HG03354 (cell line): ENCODE results near the gene LYZ.
"Not testable (repeated sequence)": the region's sequence is repeated elsewhere in the genome, so short reads cannot be mapped to it uniquely, and the experiment has no call there.

ENCODE experiments used
- ATAC-seq: cut with Tn5 transposase; IDR thresholded peaks from one replicate; pipeline ENCODE4 v1.9.1; 2021; ENCODE audit warnings: mild to moderate bottlenecking; ENCODE audit not compliant: unreplicated experiment, poor library complexity, severe bottlenecking

The LYZ gene

GRCh38 chr12:69348162-69348938 lies at the start of gene LYZ:
Gene LYZ, plus strand, starts transcription at chr12:69348381. Its CDS starts 28 bp downstream, at chr12:69348409.
- ATAC-seq: no peak

GRCh38 chr12:69298947-69299346 lies 49.2 kb upstream of the LYZ start:
- no peak for ATAC-seq

- no peak for ATAC-seq
Observed at GRCh38 chr12:69304284-69304683, 43.9 kb upstream of the LYZ start.

GRCh38 chr12:69309461-69309860 lies 38.7 kb upstream of the LYZ start:
- no peak for ATAC-seq

GRCh38 chr12:69313209-69313608 lies 35.0 kb upstream of the LYZ start:
- no peak for ATAC-seq

- ATAC-seq: not testable (repeated sequence)
Observed at GRCh38 chr12:69316784-69317183, 31.4 kb upstream of the LYZ start.

- not testable (repeated sequence) for ATAC-seq
Observed at GRCh38 chr12:69317233-69317632, 30.9 kb upstream of the LYZ start.

- ATAC-seq: no peak
Observed at GRCh38 chr12:69318225-69318624, 30.0 kb upstream of the LYZ start.

GRCh38 chr12:69321351-69321750 lies 26.8 kb upstream of the LYZ start:
- no peak for ATAC-seq

GRCh38 chr12:69324797-69325466 lies 23.2 kb upstream of the LYZ start:
- ATAC-seq: peak; percentile 93

- no peak for ATAC-seq
Observed at GRCh38 chr12:69328426-69328825, 19.8 kb upstream of the LYZ start.

GRCh38 chr12:69329669-69330428 lies 18.3 kb upstream of the LYZ start:
- peak; percentile 33 for ATAC-seq

- ATAC-seq: peak; percentile 82
Observed at GRCh38 chr12:69330475-69331473, 17.4 kb upstream of the LYZ start.

GRCh38 chr12:69331519-69331908 lies 16.7 kb upstream of the LYZ start:
- ATAC-seq: no peak

GRCh38 chr12:69331909-69332684 lies 16.1 kb upstream of the LYZ start:
- ATAC-seq: no peak

- ATAC-seq: no peak
Observed at GRCh38 chr12:69332815-69333358, 15.3 kb upstream of the LYZ start.

GRCh38 chr12:69334158-69334557 lies 14.0 kb upstream of the LYZ start:
- ATAC-seq: no peak

GRCh38 chr12:69337311-69338090 lies 10.7 kb upstream of the LYZ start:
- ATAC-seq: no peak
